A549 (cell line): ENCODE results near the gene DYNC2H1. TPM values are rescaled to one million over a fixed set of nuclear protein-coding genes. Genes with fewer than 3 reads are reported as not detected.

ENCODE experiments used
- ATAC-seq, 2 experiments: fragments of 200-7000 bp in 1 of 2; fragments of >200 bp in 1 of 2; cut with Nextera tagmentation in 1 of 2; cut with Tn5 transposase in 1 of 2; 3 replicates each; pipeline versions ENCODE4 v1.8.0 to v1.9.1; 2018 to 2020; ENCODE audit warnings: mild to moderate bottlenecking in 1 of 2, moderate library complexity in 1 of 2
- CTCF ChIA-PET: fragments of 300-600 bp; sonication (Branson Sonifier 250); formaldehyde crosslinking; extraction: SDS; loops from one replicate; lab custom pipeline; 2021; ENCODE audit warnings: antibody characterized with exemption, inconsistent platforms; lab: Yijun Ruan, JAX
- POLR2A ChIA-PET: fragments of 350-600 bp; formaldehyde crosslinking; extraction: SDS; loops from one replicate; lab custom pipeline; 2021; ENCODE audit warnings: antibody characterized with exemption, inconsistent platforms; lab: Yijun Ruan, JAX
- DNase-seq, 2 experiments: peaks; one replicate each; pipeline versions ENCODE4 v3.0.0 to v3.0.0-alpha.2; 2011 to 2016; ENCODE audit warnings: low read depth in 1 of 2, low spot score in 1 of 2
- FAIRE-seq: peaks from 2 replicates; lab custom pipeline; 2011; peaks lifted over from hg19 to GRCh38; lab: Jason Lieb, UNC
- H3K27ac ChIP-seq, 2 experiments: fragments of >200 bp; sonication (Bioruptor Twin); formaldehyde crosslinking; 3 replicates each; pipeline ENCODE4 v1.5.1; 2016 to 2017
- H3K4me1 ChIP-seq: fragments of >200 bp; sonication (Bioruptor Twin); formaldehyde crosslinking; 3 replicates; pipeline ENCODE4 v1.6.1; 2016
- H3K4me2 ChIP-seq: fragments of >200 bp; sonication (Bioruptor Twin); formaldehyde crosslinking; 3 replicates; pipeline ENCODE4 v1.6.1; 2016
- H3K4me3 ChIP-seq: fragments of >200 bp; sonication (Bioruptor Twin); formaldehyde crosslinking; 3 replicates; pipeline ENCODE4 v1.5.1; 2016
- H3K9me3 ChIP-seq: fragments of >200 bp; sonication (Bioruptor Twin); formaldehyde crosslinking; 3 replicates; pipeline ENCODE4 v1.6.1; 2016
- ATOH8 ChIP-seq: fragments of 250-450 bp; sonication (Bioruptor Pico); IDR thresholded peaks from 2 replicates; pipeline ENCODE4 v1.5.0; 2020; ENCODE audit warnings: low read depth, mild to moderate bottlenecking, moderate library complexity
- CBX8 ChIP-seq: fragments of 200-600 bp; sonication (generic); IDR thresholded peaks from 2 replicates; pipeline ENCODE4 v1.6.1; 2016
- CEBPB ChIP-seq, 2 experiments: fragments of >200 bp in 1 of 2; sonication (Bioruptor Twin) in 1 of 2; formaldehyde crosslinking in 1 of 2; IDR thresholded peaks; 2 replicates each; pipeline ENCODE4 v1.6.1; 2012 to 2016
- CHD2 ChIP-seq: fragments of 150-350 bp; IDR thresholded peaks from 2 replicates; pipeline ENCODE4 v1.6.1; 2014; ENCODE audit warnings: low read length; ENCODE audit not compliant: partially characterized antibody
- E2F6 ChIP-seq: IDR thresholded peaks from 2 replicates; pipeline ENCODE4 v1.6.1; 2012; ENCODE audit warnings: low read depth, borderline replicate concordance
- ELK1 ChIP-seq: fragments of 150-350 bp; IDR thresholded peaks from 2 replicates; pipeline ENCODE4 v1.6.1; 2014; ENCODE audit warnings: low read depth, mild to moderate bottlenecking, low read length
- EP300 ChIP-seq, 2 experiments: fragments of >200 bp; sonication (Bioruptor Twin); formaldehyde crosslinking; IDR thresholded peaks; 2 replicates in 1 of 2; 3 replicates in 1 of 2; pipeline ENCODE4 v1.6.1; 2016 to 2017
- ESRRA ChIP-seq: fragments of 150-350 bp; IDR thresholded peaks from 2 replicates; pipeline ENCODE4 v1.6.1; 2014; ENCODE audit warnings: mild to moderate bottlenecking, low read length, borderline replicate concordance
- FOSB ChIP-seq: fragments of 250-450 bp; sonication (Bioruptor Pico); IDR thresholded peaks from 2 replicates; pipeline ENCODE4 v1.5.0; 2020; ENCODE audit warnings: mild to moderate bottlenecking, moderate library complexity
- FOSL2 ChIP-seq, 2 experiments: fragments of 450-650 bp in 1 of 2; fragments of >200 bp in 1 of 2; sonication (Bioruptor Twin) in 1 of 2; formaldehyde crosslinking; IDR thresholded peaks; 2 replicates each; pipeline versions ENCODE4 v1.5.0 to v1.6.1; 2016 to 2020; ENCODE audit warnings: mild to moderate bottlenecking in 1 of 2, moderate library complexity in 1 of 2
- GATA3 ChIP-seq: IDR thresholded peaks from 2 replicates; pipeline ENCODE4 v1.6.1; 2012; ENCODE audit warnings: borderline replicate concordance
- HOXB5 ChIP-seq: fragments of 250-450 bp; sonication (Bioruptor Pico); IDR thresholded peaks from 2 replicates; pipeline ENCODE4 v1.5.0; 2020; ENCODE audit warnings: mild to moderate bottlenecking, moderate library complexity
- JUN ChIP-seq, 2 experiments: fragments of >200 bp; sonication (Bioruptor Twin); formaldehyde crosslinking; IDR thresholded peaks; 2 replicates in 1 of 2; 3 replicates in 1 of 2; pipeline ENCODE4 v1.6.1; 2016 to 2017
- JUNB ChIP-seq: fragments of >200 bp; sonication (Bioruptor Twin); formaldehyde crosslinking; IDR thresholded peaks from 2 replicates; pipeline ENCODE4 v1.6.1; 2016
- RAD21 ChIP-seq, 2 experiments: fragments of >200 bp in 1 of 2; sonication (Bioruptor Twin) in 1 of 2; formaldehyde crosslinking in 1 of 2; IDR thresholded peaks in 1 of 2; conservative IDR thresholded peaks in 1 of 2; 2 replicates in 1 of 2; 3 replicates in 1 of 2; pipeline ENCODE4 v1.6.1; 2012 to 2018; ENCODE audit warnings: inconsistent platforms in 1 of 2
- REST ChIP-seq: fragments of 200-600 bp; sonication (generic); IDR thresholded peaks from 2 replicates; pipeline ENCODE4 v1.6.1; 2016; ENCODE audit warnings: antibody characterized with exemption, mild to moderate bottlenecking, moderate library complexity
- SMC3 ChIP-seq: fragments of >200 bp; sonication (Bioruptor Twin); formaldehyde crosslinking; IDR thresholded peaks from 3 replicates; pipeline ENCODE4 v1.6.1; 2018; ENCODE audit warnings: inconsistent platforms
- SREBF2 ChIP-seq: fragments of 450-650 bp; IDR thresholded peaks from 2 replicates; pipeline ENCODE4 v1.6.1; 2014; ENCODE audit warnings: mild to moderate bottlenecking, moderate library complexity
- ZSCAN20 ChIP-seq: fragments of 250-450 bp; sonication (Bioruptor Pico); IDR thresholded peaks from 2 replicates; pipeline ENCODE4 v1.8.0; 2022; ENCODE audit warnings: mild to moderate bottlenecking, moderate library complexity
- WGBS: methylation state at CpG from one replicate; pipeline ENCODE4 v1.1.6; 2017; ENCODE audit errors: missing lambda C conversion rate; 5-methylcytosine and 5-hydroxymethylcytosine counted together
- polyA plus RNA-seq, 4 experiments: library from polyadenylated mRNA; depleted of rRNA in 3 of 4; stranded (reverse); fragments of >200 nt; fragmentation: RNase III in 1 of 4; extraction: RNeasy Plus Mini Kit Qiagen cat#74134 plus additional on column Dnase treatment in 1 of 4; gene quantifications; 2 replicates in 3 of 4; 3 replicates in 1 of 4; pipeline ENCODE4 v1.2.3, GENCODE V29; 2011 to 2017
- TF ChIP-seq, protein P1 (sequence below): fragments of >200 bp; sonication (Bioruptor Twin); formaldehyde crosslinking; IDR thresholded peaks from 3 replicates; pipeline ENCODE4 v1.6.1; 2016
- TF ChIP-seq, protein P2 (sequence below): fragments of 250-450 bp; sonication (Bioruptor Pico); IDR thresholded peaks from 2 replicates; pipeline ENCODE4 v1.5.0; 2021; ENCODE audit warnings: mild to moderate bottlenecking, moderate library complexity, borderline replicate concordance
- TF ChIP-seq, protein P3 (sequence below): fragments of 450-650 bp; IDR thresholded peaks from 2 replicates; pipeline ENCODE4 v1.6.1; 2014; ENCODE audit warnings: antibody characterized with exemption

The DYNC2H1 gene
- polyA plus RNA-seq, 2 of the 4 experiments (the other 2 are of a cell fraction), result 4.9 to 14.8 TPM

DNA sequence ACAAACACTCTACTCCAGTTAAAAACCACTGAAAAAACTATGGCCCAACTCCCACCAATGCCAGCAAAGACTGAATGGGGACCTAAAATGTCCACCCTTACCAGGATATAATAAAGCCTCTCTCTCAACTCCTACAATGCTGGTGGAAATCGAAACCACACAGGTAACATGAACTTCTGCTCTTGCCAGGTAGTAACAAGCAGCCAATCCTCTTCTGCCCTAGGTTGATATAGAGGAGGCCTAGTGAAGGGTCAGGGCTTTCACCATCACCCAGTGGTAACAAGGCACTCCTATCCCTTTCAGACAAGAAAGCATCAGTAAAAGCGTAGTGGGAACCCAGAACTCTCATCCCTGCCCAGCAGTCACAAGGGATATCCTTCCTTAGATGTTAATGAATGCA, 39.9 kb upstream of the DYNC2H1 start:
- ATAC-seq (no peak), DNase-seq (no peak), FAIRE-seq (no peak)
- CTCF ChIA-PET, result no interaction called here
- POLR2A ChIA-PET, result no interaction called here
- 100% methylated on average over 2 of the region's 2 CpGs for WGBS
- no peaks in the 10 kb centered on the region for H3K4me1 ChIP-seq
- H3K27ac ChIP-seq, result no peak overlapping the region
- H3K9me3 ChIP-seq, result no peaks in the 10 kb centered on the region
- no peak overlapping the region for H3K4me3 ChIP-seq
- no peak overlapping the region for H3K4me2 ChIP-seq
- TF ChIP-seq RAD21 (conservative IDR thresholded peaks at IDR 0.05 in 1 of 2, IDR thresholded peaks at IDR 0.05 in 1 of 2), result no peak
- no peak for TF ChIP-seq ZSCAN20 (CRISPR knock-in tag)
- no peak for TF ChIP-seq SREBF2
- no peak for TF ChIP-seq CBX8
- TF ChIP-seq, protein P1, sequence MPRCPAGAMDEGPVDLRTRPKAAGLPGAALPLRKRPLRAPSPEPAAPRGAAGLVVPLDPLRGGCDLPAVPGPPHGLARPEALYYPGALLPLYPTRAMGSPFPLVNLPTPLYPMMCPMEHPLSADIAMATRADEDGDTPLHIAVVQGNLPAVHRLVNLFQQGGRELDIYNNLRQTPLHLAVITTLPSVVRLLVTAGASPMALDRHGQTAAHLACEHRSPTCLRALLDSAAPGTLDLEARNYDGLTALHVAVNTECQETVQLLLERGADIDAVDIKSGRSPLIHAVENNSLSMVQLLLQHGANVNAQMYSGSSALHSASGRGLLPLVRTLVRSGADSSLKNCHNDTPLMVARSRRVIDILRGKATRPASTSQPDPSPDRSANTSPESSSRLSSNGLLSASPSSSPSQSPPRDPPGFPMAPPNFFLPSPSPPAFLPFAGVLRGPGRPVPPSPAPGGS, result no peak
- no peak for TF ChIP-seq JUN (IDR thresholded peaks at IDR 0.05)
- no peak for TF ChIP-seq ESRRA
- TF ChIP-seq GATA3, result no peak
- TF ChIP-seq SMC3, result no peak
- TF ChIP-seq HOXB5 (CRISPR knock-in tag), result no peak
- TF ChIP-seq ATOH8 (CRISPR knock-in tag), result no peak
- TF ChIP-seq CHD2, result no peak
- TF ChIP-seq, protein P2, sequence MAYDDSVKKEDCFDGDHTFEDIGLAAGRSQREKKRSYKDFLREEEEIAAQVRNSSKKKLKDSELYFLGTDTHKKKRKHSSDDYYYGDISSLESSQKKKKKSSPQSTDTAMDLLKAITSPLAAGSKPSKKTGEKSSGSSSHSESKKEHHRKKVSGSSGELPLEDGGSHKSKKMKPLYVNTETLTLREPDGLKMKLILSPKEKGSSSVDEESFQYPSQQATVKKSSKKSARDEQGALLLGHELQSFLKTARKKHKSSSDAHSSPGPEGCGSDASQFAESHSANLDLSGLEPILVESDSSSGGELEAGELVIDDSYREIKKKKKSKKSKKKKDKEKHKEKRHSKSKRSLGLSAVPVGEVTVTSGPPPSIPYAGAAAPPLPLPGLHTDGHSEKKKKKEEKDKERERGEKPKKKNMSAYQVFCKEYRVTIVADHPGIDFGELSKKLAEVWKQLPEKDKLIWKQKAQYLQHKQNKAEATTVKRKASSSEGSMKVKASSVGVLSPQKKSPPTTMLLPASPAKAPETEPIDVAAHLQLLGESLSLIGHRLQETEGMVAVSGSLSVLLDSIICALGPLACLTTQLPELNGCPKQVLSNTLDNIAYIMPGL (CRISPR knock-in tag), result no peak
- TF ChIP-seq CEBPB (IDR thresholded peaks at IDR 0.05), result no peak
- no peak for TF ChIP-seq REST
- no peak for TF ChIP-seq E2F6

- FAIRE-seq (no peak), ATAC-seq (no peak)
Measured at GRCh38 chr11:103070142-103070541, 39.1 kb upstream of the DYNC2H1 start.

More at GRCh38 chr11:103070142-103070541, 39.1 kb upstream of the DYNC2H1 start:
- no peak overlapping the region for H3K27ac ChIP-seq
- CTCF ChIA-PET, result no interaction called here
- H3K4me2 ChIP-seq, result no peak overlapping the region
- DNase-seq, result no peak
- TF ChIP-seq ELK1 (no peak), FOSB (no peak), JUNB (no peak), SMC3 (no peak), ZSCAN20 (CRISPR knock-in tag) (no peak), EP300 (IDR thresholded peaks at IDR 0.05) (no peak), FOSL2 (IDR thresholded peaks at IDR 0.05) (no peak), FOSL2 (CRISPR knock-in tag; IDR thresholded peaks at IDR 0.05) (no peak)
- TF ChIP-seq, protein P3, sequence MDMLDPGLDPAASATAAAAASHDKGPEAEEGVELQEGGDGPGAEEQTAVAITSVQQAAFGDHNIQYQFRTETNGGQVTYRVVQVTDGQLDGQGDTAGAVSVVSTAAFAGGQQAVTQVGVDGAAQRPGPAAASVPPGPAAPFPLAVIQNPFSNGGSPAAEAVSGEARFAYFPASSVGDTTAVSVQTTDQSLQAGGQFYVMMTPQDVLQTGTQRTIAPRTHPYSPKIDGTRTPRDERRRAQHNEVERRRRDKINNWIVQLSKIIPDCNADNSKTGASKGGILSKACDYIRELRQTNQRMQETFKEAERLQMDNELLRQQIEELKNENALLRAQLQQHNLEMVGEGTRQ, result no peak
- H3K9me3 ChIP-seq, result no peaks in the 10 kb centered on the region
- H3K4me3 ChIP-seq, result no peak overlapping the region
- no peaks in the 10 kb centered on the region for H3K4me1 ChIP-seq
- POLR2A ChIA-PET, result no interaction called here
